ENCODE measurements around the gene PCDHB1.

PCDHB1 gene

DNA sequence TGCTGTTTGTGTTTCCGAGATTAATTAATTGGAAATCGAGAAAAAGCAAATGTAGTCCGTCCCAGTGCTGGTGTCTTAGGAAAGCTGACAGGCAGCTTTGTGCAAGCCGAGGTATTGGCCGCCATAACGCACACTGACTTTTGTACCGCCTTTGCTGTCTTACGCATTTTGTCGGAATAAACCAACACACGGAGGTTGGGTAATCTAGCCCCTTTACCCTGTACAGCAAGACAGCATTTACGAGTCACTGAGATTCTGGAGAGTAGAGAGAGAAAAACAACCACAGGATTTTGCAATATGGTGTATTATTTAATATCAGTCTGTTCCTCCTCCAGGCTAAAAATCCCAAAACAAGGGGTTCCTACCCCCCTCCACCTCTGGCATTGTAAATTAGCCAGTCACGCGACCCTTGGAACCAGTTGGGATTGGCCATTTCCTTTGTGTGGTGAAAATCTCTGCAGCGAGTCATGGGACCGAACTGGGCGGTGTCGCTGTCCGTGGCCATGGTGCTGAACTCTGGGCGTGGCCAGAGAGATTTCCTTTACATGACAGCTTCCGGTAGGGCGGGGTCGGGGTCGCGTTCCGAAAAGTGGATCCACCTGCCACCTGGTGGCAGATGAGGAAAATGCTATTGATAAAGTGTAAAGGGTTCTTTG is 10.3 kb upstream of the PCDHB1 start:
- TF ChIP-seq EZH2phosphoT487 (IDR thresholded peaks at IDR 0.05; ENCODE audit: borderline replicate concordance), result no peak
- TF ChIP-seq, protein P1, sequence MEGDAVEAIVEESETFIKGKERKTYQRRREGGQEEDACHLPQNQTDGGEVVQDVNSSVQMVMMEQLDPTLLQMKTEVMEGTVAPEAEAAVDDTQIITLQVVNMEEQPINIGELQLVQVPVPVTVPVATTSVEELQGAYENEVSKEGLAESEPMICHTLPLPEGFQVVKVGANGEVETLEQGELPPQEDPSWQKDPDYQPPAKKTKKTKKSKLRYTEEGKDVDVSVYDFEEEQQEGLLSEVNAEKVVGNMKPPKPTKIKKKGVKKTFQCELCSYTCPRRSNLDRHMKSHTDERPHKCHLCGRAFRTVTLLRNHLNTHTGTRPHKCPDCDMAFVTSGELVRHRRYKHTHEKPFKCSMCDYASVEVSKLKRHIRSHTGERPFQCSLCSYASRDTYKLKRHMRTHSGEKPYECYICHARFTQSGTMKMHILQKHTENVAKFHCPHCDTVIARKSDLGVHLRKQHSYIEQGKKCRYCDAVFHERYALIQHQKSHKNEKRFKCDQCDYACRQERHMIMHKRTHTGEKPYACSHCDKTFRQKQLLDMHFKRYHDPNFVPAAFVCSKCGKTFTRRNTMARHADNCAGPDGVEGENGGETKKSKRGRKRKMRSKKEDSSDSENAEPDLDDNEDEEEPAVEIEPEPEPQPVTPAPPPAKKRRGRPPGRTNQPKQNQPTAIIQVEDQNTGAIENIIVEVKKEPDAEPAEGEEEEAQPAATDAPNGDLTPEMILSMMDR (conservative IDR thresholded peaks at IDR 0.05; ENCODE audit: low read length), result peak; percentile 79
- Histone ChIP-seq H3K9me3 (ENCODE audit: insufficient read depth, low read depth, low read length) (no peaks in the 10 kb centered on the region), H2AFZ (ENCODE audit: low read length) (no peak overlapping the region), H3K79me2 (ENCODE audit: insufficient read depth, low read length) (no peaks in the 10 kb centered on the region), H3K9me2 (replicated peaks; ENCODE audit: low read depth, low read length) (no peaks in the 10 kb centered on the region), H4K20me1 (ENCODE audit: insufficient read depth, low read length, poor library complexity, severe bottlenecking) (no peaks in the 10 kb centered on the region), H3K9ac (ENCODE audit: low read depth, low read length, poor library complexity, severe bottlenecking) (no peak overlapping the region), H3F3A (ENCODE audit: low read depth) (no peaks in the 10 kb centered on the region), H3K4me3 (ENCODE audit: low read length, poor library complexity, severe bottlenecking) (no peak overlapping the region), H3K4me2 (ENCODE audit: low read depth, low read length, poor library complexity, severe bottlenecking) (no peak overlapping the region), H3K4me1 (ENCODE audit: insufficient read depth, low read length, poor library complexity, severe bottlenecking) (no peaks in the 10 kb centered on the region), H3K36me3 (ENCODE audit: insufficient read depth, low read length) (no peaks in the 10 kb centered on the region), H3K27me3 (ENCODE audit: insufficient read depth, low read length, poor library complexity, severe bottlenecking) (no peaks in the 10 kb centered on the region)

DNA sequence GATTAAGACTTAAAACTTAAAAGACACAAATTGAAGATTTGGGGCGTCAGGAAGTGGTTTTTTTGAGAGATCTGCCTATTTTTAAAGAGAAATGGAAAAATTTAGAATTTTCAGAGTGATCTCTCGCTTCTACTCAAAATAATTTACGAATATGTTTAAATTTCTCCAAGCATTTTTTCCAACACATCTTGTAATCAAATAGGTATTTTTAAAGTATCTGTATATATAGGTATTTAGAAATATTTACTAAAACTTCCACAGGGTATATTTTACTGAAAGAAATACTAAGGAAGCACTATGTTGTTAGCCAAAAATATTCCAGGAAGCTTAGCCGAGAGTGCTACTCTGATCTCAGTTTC is 9.8 kb upstream of the PCDHB1 start:
- H3F3A ChIP-seq (ENCODE audit: low read depth), result no peaks in the 10 kb centered on the region
- H3K79me2 ChIP-seq (ENCODE audit: insufficient read depth, low read length), result no peaks in the 10 kb centered on the region
- no peaks in the 10 kb centered on the region for H3K27me3 ChIP-seq (ENCODE audit: insufficient read depth, low read length, poor library complexity, severe bottlenecking)
- no peaks in the 10 kb centered on the region for H3K9me2 ChIP-seq (replicated peaks; ENCODE audit: low read depth, low read length)
- no peak overlapping the region for H3K4me3 ChIP-seq (ENCODE audit: low read length, poor library complexity, severe bottlenecking)
- H2AFZ ChIP-seq (ENCODE audit: low read length), result no peak overlapping the region
- H3K9me3 ChIP-seq (ENCODE audit: insufficient read depth, low read depth, low read length), result no peaks in the 10 kb centered on the region
- TF ChIP-seq, protein P1 (conservative IDR thresholded peaks at IDR 0.05; ENCODE audit: low read length), result no peak
- no peak for TF ChIP-seq EZH2phosphoT487 (IDR thresholded peaks at IDR 0.05; ENCODE audit: borderline replicate concordance)
- no peak overlapping the region for H3K4me2 ChIP-seq (ENCODE audit: low read depth, low read length, poor library complexity, severe bottlenecking)
- H3K9ac ChIP-seq (ENCODE audit: low read depth, low read length, poor library complexity, severe bottlenecking), result no peak overlapping the region
- H3K36me3 ChIP-seq (ENCODE audit: insufficient read depth, low read length), result no peaks in the 10 kb centered on the region
- no peaks in the 10 kb centered on the region for H3K4me1 ChIP-seq (ENCODE audit: insufficient read depth, low read length, poor library complexity, severe bottlenecking)
- no peaks in the 10 kb centered on the region for H4K20me1 ChIP-seq (ENCODE audit: insufficient read depth, low read length, poor library complexity, severe bottlenecking)

DNA sequence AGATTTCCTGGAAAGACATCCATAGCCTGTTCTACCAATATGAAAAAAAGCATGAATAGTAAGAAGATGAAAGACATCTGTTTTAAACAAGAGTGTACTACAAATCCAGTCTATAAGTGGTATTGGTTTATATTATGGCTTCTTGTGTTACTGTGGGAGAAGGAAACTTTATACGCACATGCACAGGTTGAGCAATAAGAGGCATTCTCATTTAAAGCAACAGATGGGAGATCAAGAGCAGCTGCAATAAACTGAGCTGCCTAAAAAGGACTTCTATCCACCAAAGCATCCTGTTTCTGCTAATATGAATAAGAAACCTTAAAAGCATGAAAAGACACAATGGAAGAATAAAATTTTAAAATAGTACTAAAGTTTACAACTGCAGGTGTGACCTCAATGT is 8.6 kb upstream of the PCDHB1 start:
- Histone ChIP-seq H3F3A (ENCODE audit: low read depth) (no peaks in the 10 kb centered on the region), H3K9me2 (replicated peaks; ENCODE audit: low read depth, low read length) (no peaks in the 10 kb centered on the region), H3K79me2 (ENCODE audit: insufficient read depth, low read length) (no peaks in the 10 kb centered on the region), H3K4me1 (ENCODE audit: insufficient read depth, low read length, poor library complexity, severe bottlenecking) (no peaks in the 10 kb centered on the region), H4K20me1 (ENCODE audit: insufficient read depth, low read length, poor library complexity, severe bottlenecking) (no peaks in the 10 kb centered on the region), H3K4me2 (ENCODE audit: low read depth, low read length, poor library complexity, severe bottlenecking) (no peak overlapping the region), H3K4me3 (ENCODE audit: low read length, poor library complexity, severe bottlenecking) (no peak overlapping the region), H3K9ac (ENCODE audit: low read depth, low read length, poor library complexity, severe bottlenecking) (no peak overlapping the region), H3K9me3 (ENCODE audit: insufficient read depth, low read depth, low read length) (no peaks in the 10 kb centered on the region), H3K27me3 (ENCODE audit: insufficient read depth, low read length, poor library complexity, severe bottlenecking) (no peaks in the 10 kb centered on the region), H3K36me3 (ENCODE audit: insufficient read depth, low read length) (no peaks in the 10 kb centered on the region), H2AFZ (ENCODE audit: low read length) (no peak overlapping the region)
- no peak for TF ChIP-seq EZH2phosphoT487 (IDR thresholded peaks at IDR 0.05; ENCODE audit: borderline replicate concordance)
- TF ChIP-seq, protein P1 (conservative IDR thresholded peaks at IDR 0.05; ENCODE audit: low read length), result no peak

Data from Loucy (cell line).